ENCODE data around the gene MOSPD3. TPM values are rescaled to one million over a fixed set of nuclear protein-coding genes. Genes with fewer than 3 reads are reported as not detected.

The MOSPD3 gene
- total and polyA plus RNA-seq, 2 of the 13 experiments (the other 11 are each of a cell fraction or from before 2014, with no cell fraction given), result 7.6 to 8.8 TPM

GRCh38 chr7:100621554-100621953, 9.2 kb downstream of the MOSPD3 start (continued):
- no peak for TF ChIP-seq FOXO4 (CRISPR knock-in tag; conservative IDR thresholded peaks at IDR 0.05)
- TF ChIP-seq HNF4A (CRISPR knock-in tag; IDR thresholded peaks at IDR 0.05), result peak; percentile 65
- TF ChIP-seq ELF1 (CRISPR knock-in tag; IDR thresholded peaks at IDR 0.05), result no peak
- TF ChIP-seq MTA1 (CRISPR knock-in tag; IDR thresholded peaks at IDR 0.05; ENCODE audit: borderline replicate concordance), result 0 out of 2 replicates have a peak, but pooled peaks have one; percentile 7
- peak in 1 of 2 experiments; percentile 66; a peak in 2 of 4 replicates for TF ChIP-seq NR2F1 (CRISPR knock-in tag; IDR thresholded peaks at IDR 0.05)
- TF ChIP-seq NR2F6 (IDR thresholded peaks at IDR 0.05), result 0 out of 2 replicates have a peak, but pooled peaks have one; percentile 7
- TF ChIP-seq NR2F6 (CRISPR knock-in tag; IDR thresholded peaks at IDR 0.05), result peak; percentile 74
- 0 out of 2 replicates have a peak, but pooled peaks have one; percentile 12 for TF ChIP-seq CREM (IDR thresholded peaks at IDR 0.05)
- no peak for TF ChIP-seq CREM (CRISPR knock-in tag; IDR thresholded peaks at IDR 0.05)
- no peak for TF ChIP-seq ZNF615 (CRISPR knock-in tag; IDR thresholded peaks at IDR 0.05; ENCODE audit: borderline replicate concordance)
- TF ChIP-seq XRCC5 (optimal IDR thresholded peaks at IDR 0.05; ENCODE audit: low read length), result peak; percentile 32
- no peak; the same call in 1 of the 2 replicates for TF ChIP-seq POLR2AphosphoS5 (IDR thresholded peaks at IDR 0.05; ENCODE audit: low read depth, low read length)
- TF ChIP-seq IRF9 (CRISPR knock-in tag; IDR thresholded peaks at IDR 0.05; ENCODE audit: borderline replicate concordance), result no peak
- TF ChIP-seq RXRA (CRISPR knock-in tag; IDR thresholded peaks at IDR 0.05), result peak; percentile 13; the same call in 1 of the 2 replicates
- TF ChIP-seq ZNF547 (CRISPR knock-in tag; IDR thresholded peaks at IDR 0.05), result no peak
- TF ChIP-seq SP4 (CRISPR knock-in tag; IDR thresholded peaks at IDR 0.05), result peak; percentile 38; the same call in 1 of the 2 replicates
- TF ChIP-seq ESRRA (CRISPR knock-in tag; IDR thresholded peaks at IDR 0.05; ENCODE audit: low read depth), result peak; percentile 82; the same call in 1 of the 2 replicates
- TF ChIP-seq RXRB (CRISPR knock-in tag; IDR thresholded peaks at IDR 0.05; ENCODE audit: borderline replicate concordance), result peak; percentile 20; the same call in 1 of the 2 replicates
- TF ChIP-seq FOXA1 (IDR thresholded peaks at IDR 0.05), result 0 out of 2 replicates have a peak, but pooled peaks have one; percentile 27
- peak; percentile 75 for TF ChIP-seq FOXA1 (CRISPR knock-in tag; IDR thresholded peaks at IDR 0.05)
- TF ChIP-seq ZBTB33 (CRISPR knock-in tag; IDR thresholded peaks at IDR 0.05), result 0 out of 2 replicates have a peak, but pooled peaks have one; percentile 6
